Peyer's patch (tissue), 4 donors: Measurements from ENCODE around the gene ELMO1. TPM values are rescaled to one million over a fixed set of nuclear protein-coding genes. Genes with fewer than 3 reads are reported as not detected.

ENCODE experiments used
- DNase-seq, 3 donors: peaks; one replicate each; pipeline ENCODE4 v3.0.0-alpha.2; 2017 to 2019
- H3K27ac ChIP-seq, 4 donors: fragments of 200-600 bp; sonication (generic); one replicate each; pipeline ENCODE4 v1.5.1; 2016 to 2019
- H3K27me3 ChIP-seq, 2 donors: fragments of 200-600 bp; sonication (generic); one replicate each; pipeline ENCODE4 v1.5.1; 2019
- H3K36me3 ChIP-seq, 3 donors: fragments of 200-600 bp; sonication (generic); one replicate each; pipeline ENCODE4 v1.5.1; 2016 to 2019
- H3K4me1 ChIP-seq, 4 donors: fragments of 200-600 bp; sonication (generic); one replicate each; pipeline ENCODE4 v1.5.1; 2016 to 2019
- H3K4me3 ChIP-seq, 4 donors: fragments of 200-600 bp; sonication (generic); 1 replicate in 3 of 4; 2 replicates in 1 of 4; pipeline ENCODE4 v1.5.1; 2016 to 2019; ENCODE audit warnings: mild to moderate bottlenecking in 1 of 4
- H3K9me3 ChIP-seq, 4 donors: fragments of 200-600 bp; sonication (generic); one replicate each; pipeline ENCODE4 v1.5.1; 2016 to 2019; ENCODE audit warnings: mild to moderate bottlenecking in 1 of 4
- CTCF ChIP-seq, 6 experiments: fragments of 450-650 bp in 4 of 6; fragments of 200-600 bp in 2 of 6; sonication (generic) in 1 of 6; IDR thresholded peaks; one replicate each; pipeline ENCODE4 v1.5.1; 2017 to 2019; ENCODE audit warnings: antibody characterized with exemption in 6 of 6, mild to moderate bottlenecking in 3 of 6, moderate library complexity in 1 of 6
- POLR2A ChIP-seq, 2 donors: fragments of 450-650 bp; IDR thresholded peaks; one replicate each; pipeline ENCODE4 v1.5.1; 2017; ENCODE audit warnings: antibody characterized with exemption in 2 of 2, mild to moderate bottlenecking in 2 of 2, moderate library complexity in 2 of 2
- total RNA-seq, 4 donors: library from RNA; depleted of rRNA; stranded (reverse); fragments of >200 nt; gene quantifications; one replicate each; pipeline ENCODE4 v1.1.0, GENCODE V29; 2016

Gene ELMO1
- total RNA-seq, 4 donors from 2014 or later = 43.1 to 381 (median 72.2) TPM

- H3K4me3 ChIP-seq = no peak overlapping the region
- H3K36me3 ChIP-seq = no peaks in the 10 kb centered on the region
- DNase-seq = no peak
- no peak for TF ChIP-seq CTCF (IDR thresholded peaks at IDR 0.05)
- TF ChIP-seq POLR2A (IDR thresholded peaks at IDR 0.05) = no peak
- H3K27ac ChIP-seq = no peak overlapping the region
- no peaks in the 10 kb centered on the region for H3K4me1 ChIP-seq
- no peaks in the 10 kb centered on the region for H3K27me3 ChIP-seq
- no peaks in the 10 kb centered on the region for H3K9me3 ChIP-seq
Observed at GRCh38 chr7:37234334-37234733, 214.3 kb downstream of the ELMO1 start.

GRCh38 chr7:37231613-37232012 is 217.1 kb downstream of the ELMO1 start:
- H3K9me3 ChIP-seq = no peaks in the 10 kb centered on the region
- H3K4me3 ChIP-seq = no peak overlapping the region
- DNase-seq = no peak
- TF ChIP-seq POLR2A (IDR thresholded peaks at IDR 0.05) (no peak), CTCF (IDR thresholded peaks at IDR 0.05) (no peak)
- no peaks in the 10 kb centered on the region for H3K4me1 ChIP-seq
- no peak overlapping the region for H3K27ac ChIP-seq
- no peaks in the 10 kb centered on the region for H3K36me3 ChIP-seq
- no peaks in the 10 kb centered on the region for H3K27me3 ChIP-seq

GRCh38 chr7:37230221-37230620 is 218.4 kb downstream of the ELMO1 start:
- no peak overlapping the region for H3K4me3 ChIP-seq
- no peaks in the 10 kb centered on the region for H3K9me3 ChIP-seq
- DNase-seq = no peak
- H3K27me3 ChIP-seq = no peaks in the 10 kb centered on the region
- TF ChIP-seq CTCF (IDR thresholded peaks at IDR 0.05) = no peak
- TF ChIP-seq POLR2A (IDR thresholded peaks at IDR 0.05) = no peak
- no peak overlapping the region for H3K27ac ChIP-seq
- H3K4me1 ChIP-seq = no peaks in the 10 kb centered on the region
- no peaks in the 10 kb centered on the region for H3K36me3 ChIP-seq

GRCh38 chr7:37229381-37229780 is 219.3 kb downstream of the ELMO1 start:
- H3K27me3 ChIP-seq = no peaks in the 10 kb centered on the region
- TF ChIP-seq POLR2A (IDR thresholded peaks at IDR 0.05) (no peak), CTCF (IDR thresholded peaks at IDR 0.05) (no peak)
- H3K36me3 ChIP-seq = no peaks in the 10 kb centered on the region
- DNase-seq = no peak
- no peak overlapping the region for H3K4me3 ChIP-seq
- H3K9me3 ChIP-seq = no peaks in the 10 kb centered on the region
- no peak overlapping the region for H3K27ac ChIP-seq
- H3K4me1 ChIP-seq = no peaks in the 10 kb centered on the region

- DNase-seq = no peak
- no peak overlapping the region for H3K27ac ChIP-seq
- no peak overlapping the region for H3K4me3 ChIP-seq
- H3K27me3 ChIP-seq = no peaks in the 10 kb centered on the region
- H3K9me3 ChIP-seq = no peaks in the 10 kb centered on the region
- no peaks in the 10 kb centered on the region for H3K4me1 ChIP-seq
- H3K36me3 ChIP-seq = peaks cover 0 to 9% (median 0%) of the 10 kb centered on the region in 3 donors
- TF ChIP-seq POLR2A (IDR thresholded peaks at IDR 0.05) (no peak), CTCF (IDR thresholded peaks at IDR 0.05) (no peak)
Observed at GRCh38 chr7:37225285-37225969, 223.2 kb downstream of the ELMO1 start.
